GM12865 (cell line): ENCODE data around the gene MAGI1.

Source experiments
- DNase-seq: peaks from one replicate; pipeline ENCODE4 v3.0.0; 2010; ENCODE audit warnings: low read depth
- H3K4me3 ChIP-seq: 2 replicates; pipeline ENCODE4 v1.5.1; 2011; ENCODE audit warnings: mild to moderate bottlenecking, low read depth, low read length, control low read depth
- TF ChIP-seq, protein P1 (sequence below): IDR thresholded peaks from 2 replicates; pipeline ENCODE4 v1.5.1; 2011; ENCODE audit warnings: low read length, control low read depth, low read depth, inconsistent platforms; ENCODE audit not compliant: insufficient read depth; ENCODE audit errors: missing control alignments

MAGI1 gene

DNA sequence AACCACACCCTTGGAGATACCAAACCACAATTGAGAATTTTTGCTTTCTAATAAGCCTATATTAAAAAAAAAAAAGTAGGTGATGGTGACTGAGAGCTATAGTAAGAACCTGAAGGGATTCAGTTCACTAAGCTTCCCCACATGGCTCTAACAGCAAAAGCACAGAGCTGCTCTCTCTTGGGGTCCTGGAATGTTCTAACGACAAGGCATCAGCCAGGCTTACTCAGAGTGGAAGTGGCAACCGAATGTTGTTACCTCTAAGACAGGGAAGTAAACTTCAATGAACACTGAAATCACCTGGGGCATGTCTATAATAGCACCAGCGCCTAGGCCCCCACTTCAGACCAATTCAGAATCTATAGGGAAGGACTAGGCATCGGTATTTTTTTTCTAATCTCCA is 397.7 kb downstream of the MAGI1 start:
- TF ChIP-seq, protein P1, sequence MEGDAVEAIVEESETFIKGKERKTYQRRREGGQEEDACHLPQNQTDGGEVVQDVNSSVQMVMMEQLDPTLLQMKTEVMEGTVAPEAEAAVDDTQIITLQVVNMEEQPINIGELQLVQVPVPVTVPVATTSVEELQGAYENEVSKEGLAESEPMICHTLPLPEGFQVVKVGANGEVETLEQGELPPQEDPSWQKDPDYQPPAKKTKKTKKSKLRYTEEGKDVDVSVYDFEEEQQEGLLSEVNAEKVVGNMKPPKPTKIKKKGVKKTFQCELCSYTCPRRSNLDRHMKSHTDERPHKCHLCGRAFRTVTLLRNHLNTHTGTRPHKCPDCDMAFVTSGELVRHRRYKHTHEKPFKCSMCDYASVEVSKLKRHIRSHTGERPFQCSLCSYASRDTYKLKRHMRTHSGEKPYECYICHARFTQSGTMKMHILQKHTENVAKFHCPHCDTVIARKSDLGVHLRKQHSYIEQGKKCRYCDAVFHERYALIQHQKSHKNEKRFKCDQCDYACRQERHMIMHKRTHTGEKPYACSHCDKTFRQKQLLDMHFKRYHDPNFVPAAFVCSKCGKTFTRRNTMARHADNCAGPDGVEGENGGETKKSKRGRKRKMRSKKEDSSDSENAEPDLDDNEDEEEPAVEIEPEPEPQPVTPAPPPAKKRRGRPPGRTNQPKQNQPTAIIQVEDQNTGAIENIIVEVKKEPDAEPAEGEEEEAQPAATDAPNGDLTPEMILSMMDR: no peak
- DNase-seq: no peak
- no peak overlapping the region for H3K4me3 ChIP-seq

DNA sequence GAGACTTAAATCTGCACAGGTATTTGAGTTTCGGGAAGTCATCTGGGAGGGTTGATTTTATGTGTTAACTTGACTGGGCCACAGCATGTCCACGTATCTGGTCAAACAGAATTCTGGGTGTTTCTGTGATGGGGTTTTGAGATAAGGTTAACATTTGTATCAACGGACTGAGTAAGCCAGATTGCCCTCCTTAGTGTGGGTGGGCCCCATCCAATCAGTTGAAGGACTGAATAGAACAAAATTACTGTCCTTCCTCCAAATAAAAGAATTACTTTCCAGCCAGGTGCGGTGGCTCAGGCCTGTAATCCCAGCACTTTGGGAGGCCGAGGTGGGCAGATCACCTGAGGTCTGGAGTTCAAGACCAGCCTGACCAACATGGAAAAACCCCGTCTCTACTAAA is 399.3 kb downstream of the MAGI1 start:
- TF ChIP-seq, protein P1: no peak

DNA sequence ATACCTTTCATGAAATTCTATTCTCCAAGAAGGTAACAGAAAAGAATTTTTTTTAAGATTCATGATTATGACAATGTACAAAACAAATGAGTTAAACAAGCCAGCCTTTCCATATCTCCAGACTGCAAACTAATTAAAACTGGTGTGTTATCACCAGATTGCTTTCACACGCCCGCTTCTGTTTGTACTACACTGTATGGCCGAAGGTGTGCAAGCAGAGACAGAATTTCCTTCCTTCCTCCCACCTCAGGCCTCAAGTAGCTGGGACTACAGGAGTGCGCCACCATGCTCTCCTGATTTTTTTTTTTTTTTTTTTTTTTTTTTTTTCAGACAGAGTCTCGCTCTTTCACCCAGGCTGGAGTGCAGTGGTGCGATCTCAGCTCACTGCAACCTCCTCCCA is 400.4 kb downstream of the MAGI1 start:
- DNase-seq: no peak
- TF ChIP-seq, protein P1: no peak
- H3K4me3 ChIP-seq: no peak overlapping the region

More for the DNA sequence above, 399.3 kb downstream of the MAGI1 start:
- no peak overlapping the region for H3K4me3 ChIP-seq
- no peak for DNase-seq

DNA sequence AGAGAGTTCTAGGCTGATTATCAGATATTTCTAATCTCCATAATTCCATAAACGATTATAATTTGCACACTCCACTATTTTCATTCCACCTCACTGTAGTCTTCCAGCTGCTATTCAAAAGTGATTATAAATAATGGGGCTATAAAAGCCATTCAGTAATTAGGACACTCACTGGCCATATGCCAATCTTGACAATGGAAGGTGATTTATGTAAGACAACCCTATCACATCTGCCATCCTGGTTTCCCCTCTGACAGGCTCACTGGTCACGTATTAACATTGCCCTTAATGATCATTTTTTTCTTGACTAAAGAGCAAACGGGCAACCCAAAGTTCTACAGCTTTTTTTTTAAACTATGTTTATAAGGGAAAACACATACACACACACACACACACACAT is 402.4 kb downstream of the MAGI1 start:
- DNase-seq: no peak
- H3K4me3 ChIP-seq: no peak overlapping the region
- TF ChIP-seq, protein P1: no peak

GRCh38 chr3:65635657-65636056 is 403.1 kb downstream of the MAGI1 start:
- TF ChIP-seq, protein P1: no peak
- DNase-seq: no peak
- no peak overlapping the region for H3K4me3 ChIP-seq

- TF ChIP-seq, protein P1: no peak
- H3K4me3 ChIP-seq: no peak overlapping the region
- DNase-seq: no peak
These were observed 405.6 kb downstream of the MAGI1 start for GRCh38 chr3:65633018-65633638.

DNA sequence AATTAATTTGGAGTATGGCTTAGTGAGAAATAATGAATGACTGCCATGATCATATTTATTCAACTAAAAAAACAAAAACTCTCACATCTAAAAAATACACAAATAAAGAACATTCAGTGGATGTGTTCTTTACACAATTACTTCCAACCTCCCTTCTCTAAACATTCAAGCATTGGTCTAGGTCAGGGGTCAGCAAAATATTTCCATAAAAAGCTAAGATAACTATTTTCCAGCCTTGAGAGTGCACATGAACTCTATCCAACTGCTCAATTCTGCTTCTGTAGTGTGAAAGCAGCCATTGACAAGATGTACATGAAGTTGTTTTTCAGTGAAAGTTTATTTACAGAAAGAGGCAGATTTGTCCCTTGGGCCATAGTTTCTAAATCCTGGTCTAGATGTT is 406.3 kb downstream of the MAGI1 start:
- H3K4me3 ChIP-seq: no peak overlapping the region
- TF ChIP-seq, protein P1: no peak
- no peak for DNase-seq
